SK-N-MC (cell line): ENCODE data around the gene GPR35.

ENCODE experiments used
- DNase-seq: peaks from one replicate; pipeline ENCODE4 v3.0.0-alpha.2; 2011; ENCODE audit warnings: low read depth, low spot score
- H3K27ac ChIP-seq: fragments of 200-600 bp; sonication (generic); 2 replicates; pipeline ENCODE4 v1.5.1; 2016; ENCODE audit warnings: mixed run types
- H3K36me3 ChIP-seq: fragments of 200-600 bp; sonication (generic); 2 replicates; pipeline ENCODE4 v1.6.1; 2017; ENCODE audit warnings: antibody characterized with exemption, low read length, mixed read lengths; ENCODE audit not compliant: insufficient read depth
- H3K4me3 ChIP-seq: fragments of 200-600 bp; sonication (generic); 2 replicates; pipeline ENCODE4 v1.5.1; 2016
- H3K9ac ChIP-seq: fragments of 200-600 bp; sonication (generic); 2 replicates; pipeline ENCODE4 v1.8.0; 2017; ENCODE audit warnings: mixed run types, mixed read lengths; ENCODE audit not compliant: insufficient read length
- H3K9me3 ChIP-seq: fragments of 200-600 bp; sonication (generic); 2 replicates; pipeline ENCODE4 v1.6.1; 2017; ENCODE audit warnings: low read depth, mild to moderate bottlenecking, antibody characterized with exemption, low read length, moderate library complexity, mixed read lengths
- EZH2 ChIP-seq: fragments of 200-600 bp; sonication (generic); IDR thresholded peaks from one replicate; pipeline ENCODE4 v1.6.1; 2017; ENCODE audit warnings: antibody characterized with exemption
- FOXP2 ChIP-seq: optimal IDR thresholded peaks from 2 replicates; pipeline ENCODE3; 2011; ENCODE audit warnings: mild to moderate bottlenecking, moderate library complexity; ENCODE audit not compliant: insufficient read depth; ENCODE audit errors: extremely low read length, control extremely low read depth
- POLR2AphosphoS5 ChIP-seq: IDR thresholded peaks from 2 replicates; pipeline ENCODE4 v1.6.1; 2012; ENCODE audit warnings: mild to moderate bottlenecking, low read depth, low read length, borderline replicate concordance

Gene GPR35

DNA sequence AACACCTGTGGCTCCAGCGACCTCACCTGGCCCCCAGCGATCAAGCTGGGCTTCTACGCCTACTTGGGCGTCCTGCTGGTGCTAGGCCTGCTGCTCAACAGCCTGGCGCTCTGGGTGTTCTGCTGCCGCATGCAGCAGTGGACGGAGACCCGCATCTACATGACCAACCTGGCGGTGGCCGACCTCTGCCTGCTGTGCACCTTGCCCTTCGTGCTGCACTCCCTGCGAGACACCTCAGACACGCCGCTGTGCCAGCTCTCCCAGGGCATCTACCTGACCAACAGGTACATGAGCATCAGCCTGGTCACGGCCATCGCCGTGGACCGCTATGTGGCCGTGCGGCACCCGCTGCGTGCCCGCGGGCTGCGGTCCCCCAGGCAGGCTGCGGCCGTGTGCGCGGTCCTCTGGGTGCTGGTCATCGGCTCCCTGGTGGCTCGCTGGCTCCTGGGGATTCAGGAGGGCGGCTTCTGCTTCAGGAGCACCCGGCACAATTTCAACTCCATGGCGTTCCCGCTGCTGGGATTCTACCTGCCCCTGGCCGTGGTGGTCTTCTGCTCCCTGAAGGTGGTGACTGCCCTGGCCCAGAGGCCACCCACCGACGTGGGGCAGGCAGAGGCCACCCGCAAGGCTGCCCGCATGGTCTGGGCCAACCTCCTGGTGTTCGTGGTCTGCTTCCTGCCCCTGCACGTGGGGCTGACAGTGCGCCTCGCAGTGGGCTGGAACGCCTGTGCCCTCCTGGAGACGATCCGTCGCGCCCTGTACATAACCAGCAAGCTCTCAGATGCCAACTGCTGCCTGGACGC lies 4.9 kb downstream of the GPR35 start:
- Histone ChIP-seq H3K9me3 (no peaks in the 10 kb centered on the region), H3K4me3 (no peak overlapping the region), H3K9ac (no peak overlapping the region), H3K27ac (no peak overlapping the region), H3K36me3 (no peaks in the 10 kb centered on the region)
- no peak for DNase-seq
- no peak for TF ChIP-seq POLR2AphosphoS5
- TF ChIP-seq EZH2: no peak
- TF ChIP-seq FOXP2: no peak

DNA sequence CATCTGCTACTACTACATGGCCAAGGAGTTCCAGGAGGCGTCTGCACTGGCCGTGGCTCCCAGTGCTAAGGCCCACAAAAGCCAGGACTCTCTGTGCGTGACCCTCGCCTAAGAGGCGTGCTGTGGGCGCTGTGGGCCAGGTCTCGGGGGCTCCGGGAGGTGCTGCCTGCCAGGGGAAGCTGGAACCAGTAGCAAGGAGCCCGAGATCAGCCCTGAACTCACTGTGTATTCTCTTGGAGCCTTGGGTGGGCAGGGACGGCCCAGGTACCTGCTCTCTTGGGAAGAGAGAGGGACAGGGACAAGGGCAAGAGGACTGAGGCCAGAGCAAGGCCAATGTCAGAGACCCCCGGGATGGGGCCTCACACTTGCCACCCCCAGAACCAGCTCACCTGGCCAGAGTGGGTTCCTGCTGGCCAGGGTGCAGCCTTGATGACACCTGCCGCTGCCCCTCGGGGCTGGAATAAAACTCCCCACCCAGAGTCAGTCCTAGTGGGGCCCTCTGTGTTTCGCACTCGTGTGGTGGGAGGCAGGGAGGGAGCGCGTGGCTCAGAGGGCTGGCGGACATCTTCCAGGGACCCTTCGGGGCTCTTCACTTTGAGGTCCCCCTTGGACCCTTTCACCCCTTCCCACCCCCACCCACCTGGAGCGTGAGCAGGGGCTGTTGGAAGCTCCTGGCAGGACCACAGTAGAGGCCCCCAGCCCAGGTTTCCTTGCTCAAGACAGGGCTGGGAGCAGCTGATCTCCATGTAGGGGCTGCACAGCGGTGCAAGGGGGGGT lies 5.7 kb downstream of the GPR35 start:
- no peak for DNase-seq
- H3K9ac ChIP-seq: no peak overlapping the region
- no peaks in the 10 kb centered on the region for H3K36me3 ChIP-seq
- no peak overlapping the region for H3K4me3 ChIP-seq
- TF ChIP-seq FOXP2 (no peak), EZH2 (no peak), POLR2AphosphoS5 (no peak)
- no peak overlapping the region for H3K27ac ChIP-seq
- H3K9me3 ChIP-seq: no peaks in the 10 kb centered on the region

DNA sequence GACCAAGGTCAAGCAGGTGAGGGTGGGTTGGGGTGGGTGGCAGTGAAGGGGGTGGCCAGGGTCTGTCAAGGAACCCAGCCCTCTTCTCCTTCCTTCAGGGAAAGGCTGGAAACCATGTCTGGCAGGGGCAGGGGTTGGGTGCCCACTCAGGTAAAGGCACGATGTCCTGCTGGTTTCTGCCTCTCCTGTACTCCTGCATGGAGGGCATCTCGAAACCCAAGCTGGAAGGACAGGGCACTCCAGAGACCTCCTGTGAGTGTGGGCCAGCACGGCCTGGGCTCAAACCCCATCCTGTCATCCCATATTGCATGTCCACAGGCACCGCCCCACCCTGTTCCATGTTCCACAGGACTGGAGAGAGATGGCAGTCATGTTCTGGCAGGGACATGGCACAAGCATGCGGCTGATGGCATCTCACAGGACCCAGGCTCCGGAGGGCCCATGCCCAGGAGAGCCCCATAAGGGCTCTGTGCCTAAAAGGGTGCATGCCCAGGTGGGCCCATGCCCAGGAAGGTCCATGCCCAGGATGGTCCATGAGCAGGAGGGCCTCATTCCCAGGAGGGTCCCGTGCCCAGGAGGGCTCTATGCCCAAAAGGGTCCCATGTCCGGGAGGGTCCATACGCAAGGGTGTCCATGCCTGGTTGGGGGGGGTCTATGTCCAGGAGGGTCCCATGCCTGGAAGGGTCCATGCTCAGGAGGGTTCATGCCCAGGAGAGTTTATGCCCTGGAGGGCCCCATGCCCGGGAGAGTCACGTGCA lies 6.4 kb downstream of the GPR35 start:
- TF ChIP-seq FOXP2: no peak
- TF ChIP-seq POLR2AphosphoS5: no peak
- TF ChIP-seq EZH2: no peak
- H3K4me3 ChIP-seq: no peak overlapping the region
- DNase-seq: no peak

DNA sequence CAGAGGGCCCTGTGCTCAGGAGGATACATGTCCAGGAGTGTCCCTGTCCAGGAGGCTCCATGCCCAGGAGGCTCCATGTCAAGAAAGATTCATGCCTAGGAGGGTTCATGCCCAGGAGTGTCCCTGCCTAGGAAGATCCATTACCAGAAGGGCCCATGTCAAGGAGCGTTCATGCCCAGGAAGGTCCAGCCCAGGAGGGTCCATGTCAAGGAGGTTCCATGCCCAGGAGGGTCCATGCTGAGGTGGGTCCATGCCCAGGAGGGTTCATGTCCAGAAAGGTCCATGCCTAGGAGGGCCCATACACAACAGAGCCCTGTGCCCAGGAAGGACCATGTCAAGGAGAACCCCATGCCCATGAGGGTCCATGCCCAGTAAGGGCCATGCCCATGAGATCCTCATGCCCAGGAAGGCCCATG lies 7.0 kb downstream of the GPR35 start:
- Histone ChIP-seq H3K36me3 (no peaks in the 10 kb centered on the region), H3K4me3 (no peak overlapping the region), H3K9ac (no peak overlapping the region), H3K9me3 (no peaks in the 10 kb centered on the region), H3K27ac (no peak overlapping the region)
- no peak for DNase-seq
- TF ChIP-seq POLR2AphosphoS5: no peak
- TF ChIP-seq EZH2: no peak

More for the DNA sequence above, 6.4 kb downstream of the GPR35 start:
- no peaks in the 10 kb centered on the region for H3K36me3 ChIP-seq
- H3K9ac ChIP-seq: no peak overlapping the region
- no peaks in the 10 kb centered on the region for H3K9me3 ChIP-seq
- H3K27ac ChIP-seq: no peak overlapping the region

DNA sequence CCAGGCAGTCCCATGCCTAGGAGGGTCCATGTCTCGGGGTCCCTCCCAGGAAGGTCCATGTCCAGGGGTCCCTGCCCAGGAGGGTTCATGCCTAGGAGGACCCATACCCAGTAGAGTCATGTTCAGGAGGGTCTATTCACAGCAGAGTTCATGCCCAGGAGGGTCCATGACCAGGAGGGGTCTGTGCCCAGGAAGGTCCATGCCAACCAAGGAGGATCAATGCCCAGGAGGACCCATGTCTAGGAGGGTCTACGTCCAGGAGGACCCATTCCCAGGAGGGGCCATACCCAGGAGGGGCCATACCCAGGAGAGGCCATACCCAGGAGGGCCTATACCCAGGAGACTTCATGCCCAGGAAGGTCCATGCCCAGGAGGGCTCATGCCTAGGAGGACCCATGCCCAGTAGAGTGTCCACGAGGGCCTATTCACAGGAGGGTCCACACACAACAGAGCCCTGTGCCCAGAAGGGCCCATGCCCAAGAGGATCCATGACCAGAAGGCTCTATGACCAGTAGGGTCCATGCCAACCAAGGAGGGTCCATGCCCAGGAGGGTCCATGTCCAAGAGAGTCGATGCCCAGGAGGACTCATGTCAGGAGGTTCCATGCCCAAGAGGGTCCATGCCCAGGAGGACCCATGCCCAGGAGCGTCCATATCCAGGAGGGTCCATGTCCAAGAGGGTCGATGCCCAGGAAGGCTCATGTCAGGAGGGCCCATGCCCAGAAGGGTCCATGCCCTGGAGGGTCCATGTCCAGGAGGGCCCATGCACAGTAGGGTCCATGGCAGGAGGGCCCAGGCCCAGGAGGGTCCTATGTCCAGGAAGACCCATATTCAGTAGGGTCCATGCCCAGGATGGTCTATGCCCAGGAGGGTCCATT lies 10.1 kb downstream of the GPR35 start:
- Histone ChIP-seq H3K27ac (no peak overlapping the region), H3K4me3 (no peak overlapping the region), H3K36me3 (no peaks in the 10 kb centered on the region), H3K9me3 (no peaks in the 10 kb centered on the region), H3K9ac (no peak overlapping the region)
- DNase-seq: no peak
- TF ChIP-seq FOXP2 (no peak), EZH2 (no peak), POLR2AphosphoS5 (no peak)

DNA sequence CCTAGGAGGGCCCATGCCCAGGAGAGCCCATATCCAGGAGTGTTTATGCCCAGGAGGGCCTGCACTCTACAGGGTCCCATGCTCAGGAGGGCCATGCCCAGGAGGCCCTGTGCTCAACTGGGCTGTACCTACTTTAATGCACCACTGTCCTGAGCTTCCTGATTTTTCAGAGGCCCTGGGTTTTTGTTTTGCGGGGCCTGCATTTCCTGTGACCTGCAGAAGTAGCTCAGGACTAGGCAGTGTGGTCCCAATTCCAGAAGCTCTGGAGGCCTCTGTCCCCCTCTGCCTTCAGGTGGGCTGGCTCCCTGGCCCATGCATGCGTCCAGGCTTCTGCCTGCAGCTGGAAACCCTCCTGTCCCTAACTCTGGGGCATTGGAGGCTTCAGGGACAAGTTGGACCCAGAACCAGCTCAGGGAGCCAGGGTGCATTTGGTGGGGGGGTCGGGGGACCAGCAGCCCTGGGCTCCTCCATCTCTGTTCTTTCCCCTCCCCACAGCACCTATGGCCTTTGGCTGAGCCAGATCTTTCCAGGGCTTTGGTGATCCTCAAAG lies 10.8 kb downstream of the GPR35 start:
- H3K27ac ChIP-seq: no peak overlapping the region
- no peak for TF ChIP-seq POLR2AphosphoS5
- TF ChIP-seq EZH2: no peak
- H3K36me3 ChIP-seq: no peaks in the 10 kb centered on the region
- H3K9ac ChIP-seq: no peak overlapping the region
- no peaks in the 10 kb centered on the region for H3K9me3 ChIP-seq
- no peak overlapping the region for H3K4me3 ChIP-seq
- no peak for DNase-seq

DNA sequence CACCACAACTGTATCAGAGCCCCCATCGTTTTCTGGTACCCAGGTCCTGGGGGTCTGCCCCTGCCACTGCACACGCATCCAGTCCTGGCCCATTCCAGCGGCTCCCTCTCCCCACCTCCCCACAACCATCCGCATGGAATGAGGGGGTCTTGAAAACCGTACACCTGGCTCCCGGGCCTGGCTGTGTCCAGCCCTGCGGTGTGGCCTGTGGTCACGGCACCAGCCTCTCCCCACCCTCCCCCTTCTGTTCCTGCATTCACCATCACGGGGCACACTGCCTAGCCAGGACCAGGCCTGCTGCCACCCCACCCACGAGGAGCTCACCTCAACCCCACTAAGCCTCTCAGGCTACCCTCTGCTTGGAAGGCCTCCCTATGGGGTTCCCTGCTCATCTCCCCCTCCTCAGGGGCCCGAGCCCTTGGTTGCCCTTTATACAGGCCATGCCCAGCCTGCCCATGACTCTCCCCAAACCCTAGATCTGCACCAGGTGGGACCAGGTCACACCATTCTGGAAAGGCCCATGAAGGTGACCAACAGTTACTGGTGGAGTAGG lies 11.4 kb downstream of the GPR35 start:
- no peaks in the 10 kb centered on the region for H3K9me3 ChIP-seq
- H3K36me3 ChIP-seq: no peaks in the 10 kb centered on the region
- no peak overlapping the region for H3K9ac ChIP-seq
- no peak overlapping the region for H3K27ac ChIP-seq
- no peak for TF ChIP-seq EZH2
- TF ChIP-seq POLR2AphosphoS5: no peak
- TF ChIP-seq FOXP2: no peak
- no peak for DNase-seq
- H3K4me3 ChIP-seq: no peak overlapping the region
